GM12872 (cell line): ENCODE measurements around the gene RELN.

ENCODE experiments used
- CTCF ChIP-seq: IDR thresholded peaks from 3 replicates; pipeline ENCODE4 v1.5.1; 2011; ENCODE audit warnings: low read depth, mild to moderate bottlenecking, low read length, moderate library complexity; ENCODE audit not compliant: insufficient read depth

RELN gene

GRCh38 chr7:103593691-103594090 is 395.8 kb downstream of the RELN start:
- TF ChIP-seq CTCF, result no peak

- TF ChIP-seq CTCF, result no peak
Observed at GRCh38 chr7:103592844-103593243, 396.6 kb downstream of the RELN start.

- no peak for TF ChIP-seq CTCF
Observed at GRCh38 chr7:103592187-103592586, 397.3 kb downstream of the RELN start.

- no peak for TF ChIP-seq CTCF
Observed at GRCh38 chr7:103580031-103580430, 409.4 kb downstream of the RELN start.

DNA sequence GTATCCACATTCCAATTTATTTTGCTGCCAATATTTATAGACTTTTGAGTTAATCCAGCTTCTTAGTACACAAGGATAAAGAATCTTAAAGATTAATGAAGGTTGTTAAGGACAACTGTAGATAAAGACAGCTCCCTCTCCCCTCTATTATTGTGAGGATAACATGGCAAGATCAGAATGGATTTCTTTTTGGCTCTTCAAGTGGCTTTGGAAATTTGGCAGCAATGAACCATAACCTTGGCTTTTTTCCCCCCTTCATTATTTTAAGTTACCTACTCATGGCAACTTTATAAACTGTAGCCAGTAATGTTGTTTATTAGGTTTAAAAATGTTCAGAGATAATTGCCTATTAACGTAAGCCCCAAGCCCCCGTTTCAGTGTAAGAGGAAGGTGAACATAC is 412.4 kb downstream of the RELN start:
- TF ChIP-seq CTCF, result no peak

GRCh38 chr7:103576641-103577040 is 412.8 kb downstream of the RELN start:
- no peak for TF ChIP-seq CTCF

- no peak for TF ChIP-seq CTCF
Observed at GRCh38 chr7:103574576-103574975, 414.9 kb downstream of the RELN start.
